Measurements from ENCODE around the gene GRK4. TPM values are rescaled to one million over a fixed set of nuclear protein-coding genes. Genes with fewer than 3 reads are reported as not detected.

Gene GRK4
- polyA plus RNA-seq, 1 of the 3 experiments (the other 2 are of a cell fraction), result 2.7 TPM

DNA sequence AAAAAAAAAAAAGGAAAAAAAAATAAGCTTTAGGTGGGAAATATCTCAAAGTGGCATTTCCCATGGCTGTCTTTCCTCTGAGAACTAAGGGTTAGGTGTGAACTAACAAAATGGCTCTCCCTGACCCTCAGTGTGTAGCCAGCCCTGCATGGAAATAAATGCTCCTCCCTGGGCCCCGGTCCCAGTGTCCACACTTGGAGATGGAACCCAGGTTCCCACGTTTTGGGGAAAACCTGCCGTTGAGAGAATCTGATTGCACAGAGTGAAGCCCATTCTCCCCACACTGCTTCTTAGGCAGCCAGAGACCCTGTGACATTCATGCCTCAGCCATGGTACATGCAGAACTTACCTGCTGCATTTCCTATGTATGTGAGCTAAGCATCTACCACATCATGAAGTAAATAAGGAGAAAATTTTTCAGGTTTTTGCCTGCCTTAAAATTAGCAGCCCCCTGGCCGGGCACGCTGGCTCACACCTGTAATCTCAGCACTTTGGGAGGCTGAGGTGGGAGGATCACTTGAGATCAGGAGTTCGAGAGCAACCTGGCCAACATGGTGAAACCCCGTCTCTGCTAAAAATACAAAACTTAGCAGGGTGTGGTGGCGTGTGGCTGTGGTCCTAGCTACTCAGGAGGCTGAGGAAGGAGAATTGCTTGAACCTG lies 76.5 kb downstream of the GRK4 start:
- no peak overlapping the region for H2AFZ ChIP-seq (ENCODE audit: low read depth)
- DNase-seq, result no peak
- no peaks in the 10 kb centered on the region for H3K79me2 ChIP-seq (ENCODE audit: insufficient read depth)
- no peaks in the 10 kb centered on the region for H3K36me3 ChIP-seq (replicated peaks in 1 of 2; ENCODE audit: control insufficient read depth in 1 of 2, insufficient read depth in 2 of 2, low read length in 1 of 2)
- ChIA-PET POLR2A (interaction anchor here (0.7 kb wide), 1 partner anchor 177 kb away, joined by 3 read pairs; no protein-coding TSS in a partner anchor), CTCF (interaction anchor here (0.5 to 7.7 kb wide), 2 partner anchors 31 to 61 kb away, joined by 3 to 73 read pairs; no protein-coding TSS in a partner anchor)
- H4K20me1 ChIP-seq (ENCODE audit: insufficient read depth), result no peaks in the 10 kb centered on the region
- no peaks in the 10 kb centered on the region for H3F3A ChIP-seq (replicated peaks; ENCODE audit: insufficient read depth)
- no peaks in the 10 kb centered on the region for H3K27me3 ChIP-seq (ENCODE audit: insufficient read depth)
- no peak overlapping the region for H3K9ac ChIP-seq
- TF ChIP-seq NFIC (IDR thresholded peaks at IDR 0.05; ENCODE audit: borderline replicate concordance) (no peak), NRF1 (IDR thresholded peaks at IDR 0.05; ENCODE audit: low read depth, low read length) (no peak), TAF1 (IDR thresholded peaks at IDR 0.05; ENCODE audit: borderline replicate concordance, low read depth, low read length) (no peak), ZBTB33 (IDR thresholded peaks at IDR 0.05; ENCODE audit: borderline replicate concordance, low read depth) (no peak), RAD21 (IDR thresholded peaks at IDR 0.05; ENCODE audit: low read length) (no peak), GABPA (IDR thresholded peaks at IDR 0.05; ENCODE audit: low read depth) (no peak), MEF2A (IDR thresholded peaks at IDR 0.05; ENCODE audit: borderline replicate concordance, low read depth) (no peak), JUND (IDR thresholded peaks at IDR 0.05) (no peak), MAX (IDR thresholded peaks at IDR 0.05; ENCODE audit: low read depth) (no peak), FOXM1 (IDR thresholded peaks at IDR 0.05; ENCODE audit: low read depth) (no peak), FOSL2 (IDR thresholded peaks at IDR 0.05; ENCODE audit: borderline replicate concordance, low read depth) (no peak), SMC3 (IDR thresholded peaks at IDR 0.05; ENCODE audit: low read depth, low read length) (no peak)
- TF ChIP-seq, protein P1, sequence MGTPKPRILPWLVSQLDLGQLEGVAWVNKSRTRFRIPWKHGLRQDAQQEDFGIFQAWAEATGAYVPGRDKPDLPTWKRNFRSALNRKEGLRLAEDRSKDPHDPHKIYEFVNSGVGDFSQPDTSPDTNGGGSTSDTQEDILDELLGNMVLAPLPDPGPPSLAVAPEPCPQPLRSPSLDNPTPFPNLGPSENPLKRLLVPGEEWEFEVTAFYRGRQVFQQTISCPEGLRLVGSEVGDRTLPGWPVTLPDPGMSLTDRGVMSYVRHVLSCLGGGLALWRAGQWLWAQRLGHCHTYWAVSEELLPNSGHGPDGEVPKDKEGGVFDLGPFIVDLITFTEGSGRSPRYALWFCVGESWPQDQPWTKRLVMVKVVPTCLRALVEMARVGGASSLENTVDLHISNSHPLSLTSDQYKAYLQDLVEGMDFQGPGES (IDR thresholded peaks at IDR 0.05; ENCODE audit: low read depth, low read length), result no peak
- H3K4me3 ChIP-seq (ENCODE audit: low read depth in 2 of 2, low read length in 1 of 2), result no peak overlapping the region
- H3K27ac ChIP-seq (ENCODE audit: low read depth in 2 of 2, low read length in 1 of 2), result no peak overlapping the region
- no peaks in the 10 kb centered on the region for H3K9me2 ChIP-seq
- no peaks in the 10 kb centered on the region for H3K9me3 ChIP-seq
- H3K4me1 ChIP-seq (ENCODE audit: control insufficient read depth in 1 of 2, insufficient read depth in 2 of 2, low read depth in 1 of 2, low read length in 1 of 2), result peaks cover 0 to 3% of the 10 kb centered on the region in 2 experiments; a peak in 1 of 4 replicates
- whole genome bisulfite sequencing (ENCODE audit: low lambda C conversion rate), result 60% methylated on average over 8 of the region's 8 CpGs
- H3K4me2 ChIP-seq, result no peak overlapping the region
